H1 (cell line): ENCODE measurements around the gene IL16. TPM values are rescaled to one million over a fixed set of nuclear protein-coding genes. Genes with fewer than 3 reads are reported as not detected.

Experiments used
- CTCF ChIA-PET: fragments of 300-600 bp; sonication (Branson Sonifier 250); formaldehyde crosslinking; loops from one replicate; lab custom pipeline; 2021; ENCODE audit not compliant: partially characterized antibody; lab: Charles Lee
- POLR2A ChIA-PET: fragments of 300-600 bp; sonication (Branson Sonifier 250); formaldehyde crosslinking; loops from one replicate; lab custom pipeline; 2021; ENCODE audit warnings: inconsistent platforms; ENCODE audit not compliant: partially characterized antibody; lab: Charles Lee
- DNase-seq, 2 experiments: peaks; one replicate each; pipeline versions ENCODE4 v3.0.0 to v3.0.0-alpha.2; 2010 to 2022; ENCODE audit warnings: low spot score in 2 of 2, low read depth in 1 of 2, mixed read lengths in 1 of 2
- FAIRE-seq: peaks from 2 replicates; lab custom pipeline; 2011; peaks lifted over from hg19 to GRCh38; lab: Jason Lieb, UNC
- H2AFZ ChIP-seq: 2 replicates; pipeline ENCODE4 v1.8.1; 2012; ENCODE audit warnings: low read length, inconsistent platforms
- H2AK5ac ChIP-seq: 2 replicates; pipeline ENCODE4 v1.6.1; 2013; ENCODE audit warnings: low read depth, low read length
- H2BK120ac ChIP-seq: replicated peaks from 2 replicates; pipeline ENCODE3; 2013; ENCODE audit warnings: low read depth, low read length, inconsistent platforms
- H2BK12ac ChIP-seq: 2 replicates; pipeline ENCODE4 v1.6.1; 2013; ENCODE audit warnings: low read depth, low read length
- H2BK15ac ChIP-seq: 2 replicates; pipeline ENCODE4 v1.6.1; 2013; ENCODE audit warnings: low read length
- H2BK20ac ChIP-seq: 2 replicates; pipeline ENCODE4 v1.6.1; 2013; ENCODE audit warnings: low read length
- H2BK5ac ChIP-seq: 2 replicates; pipeline ENCODE4 v1.6.1; 2013; ENCODE audit warnings: low read depth, low read length
- H3K14ac ChIP-seq: 2 replicates; pipeline ENCODE4 v1.6.1; 2013; ENCODE audit warnings: inconsistent platforms; ENCODE audit not compliant: insufficient read length
- H3K18ac ChIP-seq: 2 replicates; pipeline ENCODE4 v1.6.1; 2013; ENCODE audit warnings: low read length; ENCODE audit errors: extremely low read depth
- H3K23ac ChIP-seq: 2 replicates; pipeline ENCODE4 v1.6.1; 2013; ENCODE audit warnings: inconsistent platforms; ENCODE audit not compliant: insufficient read length
- H3K23me2 ChIP-seq: 2 replicates; pipeline ENCODE4 v1.6.1; 2013; ENCODE audit warnings: low read depth, low read length
- H3K27ac ChIP-seq: 2 replicates; pipeline ENCODE4 v1.6.1; 2011; ENCODE audit warnings: low read depth, low read length, inconsistent platforms
- H3K27me3 ChIP-seq, 4 experiments: replicated peaks in 1 of 4; 1 replicate in 1 of 4; 2 replicates in 3 of 4; pipeline versions ENCODE4 v1.6.1 to v1.8.1; 2011 to 2013; ENCODE audit warnings: low read length in 3 of 4, mild to moderate bottlenecking in 3 of 4, inconsistent platforms in 2 of 4, mixed read lengths in 2 of 4, moderate library complexity in 1 of 4; ENCODE audit not compliant: control insufficient read depth in 3 of 4, insufficient read depth in 3 of 4; ENCODE audit errors: extremely low read depth in 1 of 4
- H3K36me3 ChIP-seq, 4 experiments: 2 replicates each; pipeline versions ENCODE4 v1.6.1 to v1.8.1; 2011 to 2013; ENCODE audit warnings: mild to moderate bottlenecking in 4 of 4, low read length in 3 of 4, moderate library complexity in 2 of 4, control low read depth in 1 of 4, inconsistent platforms in 1 of 4; ENCODE audit not compliant: insufficient read depth in 4 of 4, control insufficient read depth in 2 of 4
- H3K4ac ChIP-seq: replicated peaks from 2 replicates; pipeline ENCODE3; 2013; ENCODE audit warnings: low read length, low read depth, mixed read lengths, inconsistent platforms; ENCODE audit not compliant: insufficient read length
- H3K4me1 ChIP-seq, 4 experiments: replicated peaks in 1 of 4; 1 replicate in 1 of 4; 2 replicates in 3 of 4; pipeline versions ENCODE4 v1.6.1 to v1.8.1; 2011 to 2013; ENCODE audit warnings: low read length in 3 of 4, inconsistent platforms in 2 of 4, mixed read lengths in 1 of 4; ENCODE audit not compliant: insufficient read depth in 4 of 4, control insufficient read depth in 3 of 4
- H3K4me2 ChIP-seq, 2 experiments: 2 replicates each; pipeline versions ENCODE4 v1.6.1 to v1.8.1; 2011 to 2013; ENCODE audit warnings: low read depth in 2 of 2, low read length in 2 of 2, control low read depth in 1 of 2, inconsistent platforms in 1 of 2, mild to moderate bottlenecking in 1 of 2; ENCODE audit not compliant: insufficient read depth in 1 of 2
- H3K4me3 ChIP-seq, 4 experiments: fragments of 200-600, 300-600 bp in 1 of 4; sonication (generic), shearing (Covaris generic), sonication (Bioruptor Twin) in 1 of 4; 2 replicates each; pipeline versions ENCODE4 v1.5.1 to v1.8.1; 2011 to 2016; ENCODE audit warnings: low read length in 4 of 4, low read depth in 3 of 4, control low read depth in 2 of 4, inconsistent platforms in 2 of 4, mild to moderate bottlenecking in 2 of 4, mixed read lengths in 1 of 4, moderate library complexity in 1 of 4; ENCODE audit not compliant: insufficient read depth in 2 of 4; ENCODE audit errors: extremely low read depth in 1 of 4
- H3K56ac ChIP-seq: replicated peaks from 2 replicates; pipeline ENCODE3; 2013; ENCODE audit warnings: low read depth, mild to moderate bottlenecking, mixed read lengths, low read length, inconsistent platforms; ENCODE audit not compliant: insufficient read length
- H3K79me1 ChIP-seq: 2 replicates; pipeline ENCODE4 v1.6.1; 2013; ENCODE audit warnings: low read depth, low read length, control low read depth
- H3K79me2 ChIP-seq, 2 experiments: 2 replicates each; pipeline versions ENCODE4 v1.6.1 to v1.8.1; 2012 to 2013; ENCODE audit warnings: low read length in 2 of 2, mild to moderate bottlenecking in 2 of 2, inconsistent platforms in 1 of 2; ENCODE audit not compliant: insufficient read depth in 2 of 2, control insufficient read depth in 1 of 2
- H3K9ac ChIP-seq, 4 experiments: replicated peaks in 1 of 4; 1 replicate in 1 of 4; 2 replicates in 3 of 4; pipeline versions ENCODE4 v1.6.1 to v1.8.1; 2011 to 2013; ENCODE audit warnings: low read depth in 3 of 4, low read length in 3 of 4, control low read depth in 2 of 4, mild to moderate bottlenecking in 2 of 4, moderate library complexity in 2 of 4, inconsistent platforms in 1 of 4; ENCODE audit errors: extremely low read depth in 1 of 4
- H3K9me3 ChIP-seq, 2 experiments: 2 replicates each; pipeline versions ENCODE4 v1.6.1 to v1.8.1; 2012 to 2013; ENCODE audit warnings: mild to moderate bottlenecking in 2 of 2, moderate library complexity in 2 of 2, control low read depth in 1 of 2, inconsistent platforms in 1 of 2, low read depth in 1 of 2, low read length in 1 of 2, mixed read lengths in 1 of 2; ENCODE audit not compliant: insufficient read depth in 2 of 2
- H4K20me1 ChIP-seq, 2 experiments: replicated peaks in 1 of 2; 2 replicates each; pipeline versions ENCODE3 to v1.8.1; 2011 to 2013; ENCODE audit warnings: inconsistent platforms in 2 of 2, low read length in 2 of 2, mild to moderate bottlenecking in 1 of 2; ENCODE audit not compliant: insufficient read depth in 2 of 2, control insufficient read depth in 1 of 2
- H4K5ac ChIP-seq: 2 replicates; pipeline ENCODE4 v1.6.1; 2013; ENCODE audit warnings: low read length, low read depth, mixed read lengths, inconsistent platforms; ENCODE audit not compliant: insufficient read length
- H4K8ac ChIP-seq: 2 replicates; pipeline ENCODE4 v1.8.0; 2013; ENCODE audit warnings: mild to moderate bottlenecking, moderate library complexity, low read length, inconsistent platforms; ENCODE audit not compliant: insufficient read depth; ENCODE audit errors: extremely low read depth
- H4K91ac ChIP-seq: replicated peaks from 2 replicates; pipeline ENCODE3; 2013; ENCODE audit warnings: low read length, mixed read lengths, inconsistent platforms; ENCODE audit not compliant: insufficient read length
- CEBPB ChIP-seq: IDR thresholded peaks from 2 replicates; pipeline ENCODE4 v1.6.1; 2012; ENCODE audit warnings: low read depth, low read length
- TAF1 ChIP-seq: IDR thresholded peaks from 2 replicates; pipeline ENCODE4 v1.6.1; 2011; ENCODE audit warnings: mild to moderate bottlenecking, low read depth, low read length
- WGBS, 2 experiments: shearing (Covaris generic) in 1 of 2; methylation state at CpG; one replicate each; pipeline versions ENCODE4 v1.1.6 to v1.1.7; 2013 to 2015; ENCODE audit warnings: low lambda C conversion rate in 2 of 2, mixed read lengths in 2 of 2, inconsistent platforms in 1 of 2, low coverage in 1 of 2, missing lambda C conversion rate in 1 of 2; ENCODE audit not compliant: insufficient replicate concordance in 2 of 2, insufficient coverage in 1 of 2, insufficient read length in 1 of 2; ENCODE audit errors: extremely low coverage in 1 of 2, missing lambda C conversion rate in 1 of 2; 5-methylcytosine and 5-hydroxymethylcytosine counted together
- polyA plus RNA-seq, 7 experiments: library from polyadenylated mRNA; depleted of rRNA in 3 of 7; stranded (reverse) in 5 of 7; unstranded in 2 of 7; fragments of >200 nt in 5 of 7; fragments of 200-250 nt in 2 of 7; gene quantifications; 1 replicate in 5 of 7; 2 replicates in 1 of 7; 4 replicates in 1 of 7; pipeline versions ENCODE4 v1.2.1 to v1.2.3, GENCODE V29; 2011 to 2013; ENCODE audit warnings: missing spikeins in 2 of 7, mixed read lengths in 2 of 7
- total RNA-seq: library from RNA; stranded (reverse); fragmentation: NEBNext Ultra II Directional; extraction: Animal tissue kit (Norgen Biotek cat#: 25700); gene quantifications from 2 replicates; pipeline ENCODE4 v1.2.1, GENCODE V29; 2021
- TF ChIP-seq, protein P1 (sequence below), 3 experiments: IDR thresholded peaks; 1 replicate in 2 of 3; 2 replicates in 1 of 3; pipeline versions ENCODE4 v1.5.1 to v1.6.1; 2011; ENCODE audit warnings: low read length in 3 of 3, mild to moderate bottlenecking in 3 of 3, inconsistent platforms in 2 of 3, low read depth in 1 of 3, moderate library complexity in 1 of 3; ENCODE audit not compliant: insufficient read depth in 1 of 3; ENCODE audit errors: control extremely low read depth in 1 of 3
- TF ChIP-seq, protein P2 (sequence below): IDR thresholded peaks from 2 replicates; pipeline ENCODE4 v1.6.1; 2011; ENCODE audit warnings: low read depth, mild to moderate bottlenecking, low read length; ENCODE audit not compliant: insufficient read depth

The IL16 gene
- total and polyA plus RNA-seq, 2 of the 8 experiments (the other 6 are each of a cell fraction or from before 2014, with no cell fraction given), result 0.03 to 0.09 TPM

DNA sequence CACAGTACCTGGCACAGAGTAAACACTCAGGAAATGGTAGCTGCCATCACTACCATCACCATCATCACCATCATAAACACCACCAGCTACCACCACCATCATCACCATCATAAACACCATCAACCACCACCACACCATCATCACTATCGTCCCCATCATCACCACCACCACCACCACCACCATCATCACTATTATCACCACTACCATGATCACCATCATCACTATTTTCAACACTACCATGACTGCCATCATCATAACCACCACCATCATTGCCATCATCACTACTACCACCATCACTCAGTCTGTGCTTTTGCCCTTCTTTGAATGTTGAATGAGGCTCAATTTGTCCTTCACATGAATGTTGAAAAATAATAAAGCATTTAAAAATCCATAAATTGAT, 21.2 kb upstream of the IL16 start:
- Histone ChIP-seq H3K9ac (no peak overlapping the region), H4K8ac (no peak overlapping the region), H3K79me1 (no peaks in the 10 kb centered on the region), H3K14ac (no peak overlapping the region), H2BK5ac (no peak overlapping the region), H2AK5ac (no peak overlapping the region), H3K18ac (no peak overlapping the region), H2BK15ac (no peak overlapping the region), H2BK20ac (no peak overlapping the region), H4K5ac (no peak overlapping the region), H3K56ac (no peak overlapping the region), H3K4me3 (no peak overlapping the region), H2BK120ac (no peak overlapping the region), H2AFZ (no peak overlapping the region), H3K27ac (no peak overlapping the region), H3K79me2 (no peaks in the 10 kb centered on the region), H3K23me2 (no peaks in the 10 kb centered on the region), H3K4me2 (no peak overlapping the region), H4K91ac (no peak overlapping the region), H3K36me3 (no peaks in the 10 kb centered on the region), H3K4ac (no peak overlapping the region), H3K27me3 (no peaks in the 10 kb centered on the region), H2BK12ac (no peak overlapping the region), H3K4me1 (peaks cover 0 to 7% (median 0%) of the 10 kb centered on the region in 4 experiments; a peak in 1 of 7 replicates), H3K9me3 (no peaks in the 10 kb centered on the region), H3K23ac (no peak overlapping the region)
- no peak for FAIRE-seq
- ChIA-PET POLR2A (no interaction called here), CTCF (interaction anchor here (0.6 to 4.9 kb wide), 10 partner anchors 11 to 263 kb away, joined by 3 to 30 read pairs (median 6); no protein-coding TSS in a partner anchor)
- WGBS, 2 experiments, result 95% methylated on average over 1 of the region's 1 CpG; no CpG with 5 or more reads in 1 of the 2 experiments
- DNase-seq, result no peak
- TF ChIP-seq, protein P1, sequence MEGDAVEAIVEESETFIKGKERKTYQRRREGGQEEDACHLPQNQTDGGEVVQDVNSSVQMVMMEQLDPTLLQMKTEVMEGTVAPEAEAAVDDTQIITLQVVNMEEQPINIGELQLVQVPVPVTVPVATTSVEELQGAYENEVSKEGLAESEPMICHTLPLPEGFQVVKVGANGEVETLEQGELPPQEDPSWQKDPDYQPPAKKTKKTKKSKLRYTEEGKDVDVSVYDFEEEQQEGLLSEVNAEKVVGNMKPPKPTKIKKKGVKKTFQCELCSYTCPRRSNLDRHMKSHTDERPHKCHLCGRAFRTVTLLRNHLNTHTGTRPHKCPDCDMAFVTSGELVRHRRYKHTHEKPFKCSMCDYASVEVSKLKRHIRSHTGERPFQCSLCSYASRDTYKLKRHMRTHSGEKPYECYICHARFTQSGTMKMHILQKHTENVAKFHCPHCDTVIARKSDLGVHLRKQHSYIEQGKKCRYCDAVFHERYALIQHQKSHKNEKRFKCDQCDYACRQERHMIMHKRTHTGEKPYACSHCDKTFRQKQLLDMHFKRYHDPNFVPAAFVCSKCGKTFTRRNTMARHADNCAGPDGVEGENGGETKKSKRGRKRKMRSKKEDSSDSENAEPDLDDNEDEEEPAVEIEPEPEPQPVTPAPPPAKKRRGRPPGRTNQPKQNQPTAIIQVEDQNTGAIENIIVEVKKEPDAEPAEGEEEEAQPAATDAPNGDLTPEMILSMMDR (IDR thresholded peaks at IDR 0.05; ENCODE audit: control extremely low read depth in 1 of 3, insufficient read depth in 1 of 3, low read depth in 1 of 3, low read length in 3 of 3), result no peak
- TF ChIP-seq, protein P2, sequence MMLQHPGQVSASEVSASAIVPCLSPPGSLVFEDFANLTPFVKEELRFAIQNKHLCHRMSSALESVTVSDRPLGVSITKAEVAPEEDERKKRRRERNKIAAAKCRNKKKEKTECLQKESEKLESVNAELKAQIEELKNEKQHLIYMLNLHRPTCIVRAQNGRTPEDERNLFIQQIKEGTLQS, result no peak
- TF ChIP-seq CEBPB, result no peak
- TF ChIP-seq TAF1, result no peak
- TF ChIP-seq, all 59 proteins: peak for 0
- peaks cover 0 to 3% of the 10 kb centered on the region in 2 experiments for H4K20me1 ChIP-seq
